Activated T-helper 2 cell treated with anti-CD3 and anti-CD28 coated beads, Interferon-gamma antibody, Interleukin-2, Interleukin-4, amounts not matched to agents 10 μg/mL and 5 μg/mL and 100 μg/mL, durations not matched to agents 14 hours and 24 hours and 36 hours (primary cell): ENCODE data around the gene C1orf159. TPM values are rescaled to one million over a fixed set of nuclear protein-coding genes. Genes with fewer than 3 reads are reported as not detected.
"Not testable (repeated sequence)": the region's sequence is repeated elsewhere in the genome, so short reads cannot be mapped to it uniquely, and the experiment has no call there.

ENCODE experiments used
- DNase-seq: peaks from one replicate; pipeline ENCODE4 v3.0.0; 2021; ENCODE audit warnings: low spot score
- H3K27ac Mint-ChIP-seq: one replicate; pipeline ENCODE4 v1.8.0; 2021; ENCODE audit warnings: mixed read lengths
- H3K27me3 Mint-ChIP-seq: one replicate; pipeline ENCODE4 v1.8.0; 2021; ENCODE audit warnings: low read depth, mixed read lengths
- H3K36me3 Mint-ChIP-seq: one replicate; pipeline ENCODE4 v1.8.0; 2021; ENCODE audit warnings: low read depth, mixed read lengths
- H3K4me1 Mint-ChIP-seq: one replicate; pipeline ENCODE4 v1.8.0; 2021; ENCODE audit warnings: low read depth, mixed read lengths
- H3K4me3 Mint-ChIP-seq: one replicate; pipeline ENCODE4 v1.8.0; 2021; ENCODE audit warnings: low read depth, mild to moderate bottlenecking, moderate library complexity, mixed read lengths
- H3K9me3 Mint-ChIP-seq: one replicate; pipeline ENCODE4 v1.8.0; 2021; ENCODE audit warnings: mixed read lengths
- intact Hi-C: fragments of 100-400 bp; cut with micrococcal nuclease; formaldehyde crosslinking; loops from one replicate; pipeline ENCODE4 v1.15.1; 2023
- total RNA-seq: library from RNA; stranded (reverse); gene quantifications from 2 replicates; pipeline ENCODE4 v1.2.3, GENCODE V29; 2022

Gene C1orf159
- total RNA-seq, 1 donor from 2014 or later, result 22.1 TPM

- Mint-ChIP-seq H3K4me3 (no peak overlapping the region), H3K27ac (peak overlapping the region; percentile 60), H3K9me3 (peaks cover 28% of the 10 kb centered on the region), H3K36me3 (peaks cover 32% of the 10 kb centered on the region), H3K4me1 (peaks cover 21% of the 10 kb centered on the region), H3K27me3 (peaks cover 9% of the 10 kb centered on the region)
- intact Hi-C loops, result no loop called here
- DNase-seq, result no peak
Observed at GRCh38 chr1:1099506-1100183, 16.2 kb downstream of the C1orf159 start.

GRCh38 chr1:1098681-1099421 is 17.0 kb downstream of the C1orf159 start:
- Mint-ChIP-seq H3K27me3 (peaks cover 9% of the 10 kb centered on the region), H3K9me3 (peaks cover 28% of the 10 kb centered on the region), H3K4me3 (no peak overlapping the region), H3K36me3 (peaks cover 32% of the 10 kb centered on the region), H3K27ac (peak overlapping the region; percentile 60), H3K4me1 (peaks cover 14% of the 10 kb centered on the region)
- intact Hi-C loops, result no loop called here
- no peak for DNase-seq

- H3K36me3 Mint-ChIP-seq, result peaks cover 23% of the 10 kb centered on the region
- H3K27ac Mint-ChIP-seq, intact Hi-C loops, DNase-seq, H3K27me3 Mint-ChIP-seq, H3K4me3 Mint-ChIP-seq: not testable (repeated sequence)
- peaks cover 12% of the 10 kb centered on the region for H3K4me1 Mint-ChIP-seq
- H3K9me3 Mint-ChIP-seq, result peaks cover 25% of the 10 kb centered on the region
Observed at GRCh38 chr1:1096136-1096535, 19.8 kb downstream of the C1orf159 start.

GRCh38 chr1:1094981-1095380 is 20.9 kb downstream of the C1orf159 start:
- Mint-ChIP-seq H3K27me3 (peaks cover 9% of the 10 kb centered on the region), H3K36me3 (peaks cover 17% of the 10 kb centered on the region)
- DNase-seq, result no peak

GRCh38 chr1:1093610-1093943 is 22.3 kb downstream of the C1orf159 start:
- H3K4me1 Mint-ChIP-seq, result no peaks in the 10 kb centered on the region
- H3K36me3 Mint-ChIP-seq, result peaks cover 4% of the 10 kb centered on the region
- H3K27ac Mint-ChIP-seq, result no peak overlapping the region
- H3K27me3 Mint-ChIP-seq, result no peaks in the 10 kb centered on the region
- no peak overlapping the region for H3K4me3 Mint-ChIP-seq
- intact Hi-C loops, result no loop called here
- no peak for DNase-seq
- peaks cover 6% of the 10 kb centered on the region for H3K9me3 Mint-ChIP-seq

More at GRCh38 chr1:1094981-1095380, 20.9 kb downstream of the C1orf159 start:
- Mint-ChIP-seq H3K9me3 (peaks cover 19% of the 10 kb centered on the region), H3K27ac (no peak overlapping the region), H3K4me1 (peaks cover 9% of the 10 kb centered on the region), H3K4me3 (no peak overlapping the region)
- intact Hi-C loops, result no loop called here

GRCh38 chr1:1092894-1093609 is 22.8 kb downstream of the C1orf159 start:
- no peak for DNase-seq
- Mint-ChIP-seq H3K9me3 (peaks cover 3% of the 10 kb centered on the region), H3K27ac (no peak overlapping the region), H3K36me3 (peaks cover 3% of the 10 kb centered on the region), H3K27me3 (no peaks in the 10 kb centered on the region), H3K4me3 (no peak overlapping the region), H3K4me1 (no peaks in the 10 kb centered on the region)
- intact Hi-C loops, result no loop called here

- no peak overlapping the region for H3K27ac Mint-ChIP-seq
- H3K9me3 Mint-ChIP-seq, result peaks cover 3% of the 10 kb centered on the region
- H3K4me3 Mint-ChIP-seq, result no peak overlapping the region
- H3K36me3 Mint-ChIP-seq, result peaks cover 3% of the 10 kb centered on the region
- no peaks in the 10 kb centered on the region for H3K27me3 Mint-ChIP-seq
- H3K4me1 Mint-ChIP-seq, result no peaks in the 10 kb centered on the region
- intact Hi-C loops, result no loop called here
- DNase-seq, result no peak
Observed at GRCh38 chr1:1092149-1092855, 23.6 kb downstream of the C1orf159 start.

- Mint-ChIP-seq H3K27me3 (no peaks in the 10 kb centered on the region), H3K4me1 (no peaks in the 10 kb centered on the region), H3K9me3 (peaks cover 3% of the 10 kb centered on the region), H3K4me3 (no peak overlapping the region), H3K27ac (no peak overlapping the region), H3K36me3 (peaks cover 3% of the 10 kb centered on the region)
- intact Hi-C loops, result no loop called here
- DNase-seq, result no peak
Observed at GRCh38 chr1:1091344-1092148, 24.3 kb downstream of the C1orf159 start.

- H3K4me3 Mint-ChIP-seq, result no peak overlapping the region
- H3K9me3 Mint-ChIP-seq, result peaks cover 3% of the 10 kb centered on the region
- H3K4me1 Mint-ChIP-seq, result no peaks in the 10 kb centered on the region
- H3K36me3 Mint-ChIP-seq, result peaks cover 3% of the 10 kb centered on the region
- no peak for DNase-seq
- intact Hi-C loops, result no loop called here
- H3K27ac Mint-ChIP-seq, result no peak overlapping the region
- H3K27me3 Mint-ChIP-seq, result no peaks in the 10 kb centered on the region
Observed at GRCh38 chr1:1090424-1091343, 25.2 kb downstream of the C1orf159 start.

GRCh38 chr1:1089731-1090423 is 26.0 kb downstream of the C1orf159 start:
- no peaks in the 10 kb centered on the region for H3K4me1 Mint-ChIP-seq
- no peak overlapping the region for H3K27ac Mint-ChIP-seq
- H3K4me3 Mint-ChIP-seq, result no peak overlapping the region
- no peaks in the 10 kb centered on the region for H3K9me3 Mint-ChIP-seq
- no peak for DNase-seq
- intact Hi-C loops, result no loop called here
- H3K36me3 Mint-ChIP-seq, result no peaks in the 10 kb centered on the region
- H3K27me3 Mint-ChIP-seq, result no peaks in the 10 kb centered on the region
